SK-N-SH treated with all-trans-retinoic acid at 6 μM for 48 hours (cell line): Measurements from ENCODE around the gene ADAT3.

Source experiments
- ATAC-seq: fragments of 200-7000 bp; cut with Tn5 transposase; 3 replicates; pipeline ENCODE4 v1.9.1; 2020; ENCODE audit warnings: mild to moderate bottlenecking, moderate library complexity
- ARNTL ChIP-seq: fragments of 450-650 bp; formaldehyde crosslinking; IDR thresholded peaks from 2 replicates; pipeline ENCODE4 v1.5.0; 2020; ENCODE audit warnings: low read depth, mild to moderate bottlenecking, moderate library complexity, borderline replicate concordance
- BACH2 ChIP-seq: fragments of 250-450 bp; sonication (Bioruptor Pico); IDR thresholded peaks from 2 replicates; pipeline ENCODE4 v1.9.0; 2021; ENCODE audit warnings: mild to moderate bottlenecking, borderline replicate concordance
- CREB5 ChIP-seq: fragments of 250-450 bp; sonication (Bioruptor Pico); IDR thresholded peaks from 2 replicates; pipeline ENCODE4 v1.5.1; 2020; ENCODE audit warnings: low read depth, mild to moderate bottlenecking, moderate library complexity
- CSDC2 ChIP-seq: fragments of 250-450 bp; sonication (Bioruptor Pico); IDR thresholded peaks from 2 replicates; pipeline ENCODE4 v1.5.0; 2020; ENCODE audit warnings: mild to moderate bottlenecking, moderate library complexity
- CSRNP3 ChIP-seq: fragments of 250-450 bp; sonication (Bioruptor Pico); IDR thresholded peaks from 2 replicates; pipeline ENCODE4 v1.5.1; 2021; ENCODE audit warnings: mild to moderate bottlenecking, moderate library complexity
- ESRRG ChIP-seq: fragments of 250-450 bp; sonication (Bioruptor Pico); IDR thresholded peaks from 2 replicates; pipeline ENCODE4 v1.6.1; 2021; ENCODE audit warnings: mild to moderate bottlenecking
- GLIS3 ChIP-seq: fragments of 250-450 bp; sonication (Bioruptor Pico); IDR thresholded peaks from 2 replicates; pipeline ENCODE4 v1.5.0; 2020; ENCODE audit warnings: mild to moderate bottlenecking, moderate library complexity
- PATZ1 ChIP-seq: fragments of 250-450 bp; sonication (Bioruptor Pico); IDR thresholded peaks from 2 replicates; pipeline ENCODE4 v1.8.0; 2020; ENCODE audit warnings: mild to moderate bottlenecking, moderate library complexity, borderline replicate concordance
- POU6F1 ChIP-seq: fragments of 250-450 bp; sonication (Bioruptor Pico); IDR thresholded peaks from 2 replicates; pipeline ENCODE4 v1.8.0; 2021; ENCODE audit warnings: low read depth, mild to moderate bottlenecking, moderate library complexity, borderline replicate concordance
- PPARA ChIP-seq: fragments of 250-450 bp; sonication (Bioruptor Pico); IDR thresholded peaks from 2 replicates; pipeline ENCODE4 v1.5.0; 2020; ENCODE audit warnings: mild to moderate bottlenecking, borderline replicate concordance
- RARB ChIP-seq: fragments of 250-450 bp; sonication (Bioruptor Pico); IDR thresholded peaks from 2 replicates; pipeline ENCODE4 v1.8.0; 2021; ENCODE audit warnings: mild to moderate bottlenecking, moderate library complexity
- TCF4 ChIP-seq: fragments of 250-450 bp; sonication (Bioruptor Pico); IDR thresholded peaks from 2 replicates; pipeline ENCODE4 v1.8.0; 2021; ENCODE audit warnings: mild to moderate bottlenecking, moderate library complexity, borderline replicate concordance
- TOX ChIP-seq: fragments of 250-450 bp; sonication (Bioruptor Pico); IDR thresholded peaks from 2 replicates; pipeline ENCODE4 v1.8.0; 2021; ENCODE audit warnings: mild to moderate bottlenecking, moderate library complexity, borderline replicate concordance
- TSHZ2 ChIP-seq: fragments of 250-450 bp; sonication (Bioruptor Pico); IDR thresholded peaks from 2 replicates; pipeline ENCODE4 v1.5.0; 2020; ENCODE audit warnings: mild to moderate bottlenecking, moderate library complexity
- ZC3H10 ChIP-seq: fragments of 250-450 bp; sonication (Bioruptor Pico); IDR thresholded peaks from 2 replicates; pipeline ENCODE4 v1.5.1; 2021; ENCODE audit warnings: mild to moderate bottlenecking, moderate library complexity
- ZFP3 ChIP-seq: fragments of 250-450 bp; sonication (Bioruptor Pico); IDR thresholded peaks from 2 replicates; pipeline ENCODE4 v1.5.0; 2020; ENCODE audit warnings: mild to moderate bottlenecking, moderate library complexity
- ZFP30 ChIP-seq: fragments of 450-650 bp; formaldehyde crosslinking; IDR thresholded peaks from 2 replicates; pipeline ENCODE4 v1.5.0; 2022; ENCODE audit warnings: mild to moderate bottlenecking, moderate library complexity
- ZNF565 ChIP-seq: fragments of 450-650 bp; formaldehyde crosslinking; conservative IDR thresholded peaks from 2 replicates; pipeline ENCODE4 v1.5.0; 2020; ENCODE audit warnings: low read depth, mild to moderate bottlenecking, moderate library complexity
- ZNF70 ChIP-seq: fragments of 450-650 bp; formaldehyde crosslinking; IDR thresholded peaks from 2 replicates; pipeline ENCODE4 v1.5.0; 2020; ENCODE audit warnings: mild to moderate bottlenecking, moderate library complexity
- ZNF8 ChIP-seq: fragments of 450-650 bp; formaldehyde crosslinking; IDR thresholded peaks from 2 replicates; pipeline ENCODE4 v1.5.0; 2020; ENCODE audit warnings: mild to moderate bottlenecking, moderate library complexity

The ADAT3 gene

GRCh38 chr19:1909761-1910080, 4.5 kb downstream of the ADAT3 start:
- no peak for TF ChIP-seq CREB5 (CRISPR knock-in tag)
- no peak for TF ChIP-seq ESRRG (CRISPR knock-in tag)
- TF ChIP-seq TCF4 (CRISPR knock-in tag), result no peak
- no peak for TF ChIP-seq ZNF8 (CRISPR knock-in tag)
- no peak for TF ChIP-seq ZC3H10 (CRISPR knock-in tag)
- TF ChIP-seq BACH2 (CRISPR knock-in tag), result no peak
- no peak for TF ChIP-seq ARNTL (CRISPR knock-in tag)
- no peak for TF ChIP-seq POU6F1 (CRISPR knock-in tag)
- TF ChIP-seq ZNF70 (CRISPR knock-in tag), result no peak
- no peak for TF ChIP-seq CSDC2 (CRISPR knock-in tag)
- no peak for TF ChIP-seq GLIS3 (CRISPR knock-in tag)
- TF ChIP-seq PPARA (CRISPR knock-in tag), result no peak
- no peak for TF ChIP-seq ZNF565 (CRISPR knock-in tag)
- TF ChIP-seq CSRNP3 (CRISPR knock-in tag), result no peak
- no peak for TF ChIP-seq ZFP30 (CRISPR knock-in tag)
- TF ChIP-seq TSHZ2, result no peak
- ATAC-seq, result no peak

GRCh38 chr19:1910177-1910576, 5.0 kb downstream of the ADAT3 start:
- no peak for ATAC-seq
- TF ChIP-seq TCF4 (CRISPR knock-in tag) (peak; percentile 98), POU6F1 (CRISPR knock-in tag) (no peak), TOX (CRISPR knock-in tag) (no peak), CSDC2 (CRISPR knock-in tag) (no peak), ZNF70 (CRISPR knock-in tag) (no peak), ESRRG (CRISPR knock-in tag) (no peak), PATZ1 (no peak), BACH2 (CRISPR knock-in tag) (no peak)

- TF ChIP-seq CSRNP3 (CRISPR knock-in tag) (no peak), ESRRG (CRISPR knock-in tag) (no peak), BACH2 (CRISPR knock-in tag) (no peak), CSDC2 (CRISPR knock-in tag) (no peak), GLIS3 (CRISPR knock-in tag) (no peak), ZC3H10 (CRISPR knock-in tag) (no peak), ZFP3 (CRISPR knock-in tag) (no peak), ZNF565 (CRISPR knock-in tag) (no peak), ZNF8 (CRISPR knock-in tag) (no peak), RARB (CRISPR knock-in tag) (no peak)
Measured at GRCh38 chr19:1911098-1911497, 5.9 kb downstream of the ADAT3 start.

More at GRCh38 chr19:1911098-1911497, 5.9 kb downstream of the ADAT3 start:
- no peak for ATAC-seq
